Spleen (tissue), 11 donors: ENCODE measurements around the gene SELP. TPM values are rescaled to one million over a fixed set of nuclear protein-coding genes. Genes with fewer than 3 reads are reported as not detected.

ENCODE experiments used
- DNase-seq: peaks from one replicate; pipeline ENCODE4 v3.0.0-alpha.2; 2020
- H3K27ac ChIP-seq, 8 donors: fragments of 200-600 bp; sonication (generic) in 7 of 8; 1 replicate in 4 of 8; 2 replicates in 4 of 8; pipeline versions ENCODE4 v1.5.0 to v1.8.0; 2016 to 2021; ENCODE audit warnings: inconsistent platforms in 4 of 8, mild to moderate bottlenecking in 4 of 8, moderate library complexity in 1 of 8
- H3K27me3 ChIP-seq, 7 donors: fragments of 200-600 bp; sonication (generic) in 6 of 7; replicated peaks in 1 of 7; 1 replicate in 4 of 7; 2 replicates in 3 of 7; pipeline versions ENCODE4 v1.5.0 to v1.8.0; 2016 to 2021; ENCODE audit warnings: inconsistent platforms in 3 of 7, mild to moderate bottlenecking in 1 of 7
- H3K36me3 ChIP-seq, 6 donors: fragments of 200-600 bp; sonication (generic) in 5 of 6; 1 replicate in 4 of 6; 2 replicates in 2 of 6; pipeline versions ENCODE4 v1.5.0 to v1.8.0; 2016 to 2021; ENCODE audit warnings: inconsistent platforms in 2 of 6
- H3K4me1 ChIP-seq, 6 donors: fragments of 200-600 bp; sonication (generic) in 5 of 6; 1 replicate in 3 of 6; 2 replicates in 3 of 6; pipeline versions ENCODE4 v1.5.0 to v1.8.0; 2016 to 2021; ENCODE audit warnings: inconsistent platforms in 3 of 6
- H3K4me3 ChIP-seq, 8 donors: fragments of 200-600 bp; sonication (generic) in 7 of 8; 1 replicate in 4 of 8; 2 replicates in 4 of 8; pipeline versions ENCODE4 v1.5.0 to v1.8.0; 2016 to 2021; ENCODE audit warnings: inconsistent platforms in 4 of 8, mild to moderate bottlenecking in 4 of 8, moderate library complexity in 2 of 8
- H3K9me3 ChIP-seq, 8 donors: fragments of 200-600 bp; sonication (generic) in 7 of 8; 1 replicate in 4 of 8; 2 replicates in 4 of 8; pipeline versions ENCODE4 v1.5.0 to v1.8.0; 2016 to 2021; ENCODE audit warnings: inconsistent platforms in 4 of 8
- POLR2A ChIP-seq, 3 donors: fragments of 450-650 bp; IDR thresholded peaks; one replicate each; pipeline ENCODE4 v1.5.1; 2017; ENCODE audit warnings: antibody characterized with exemption in 3 of 3, mild to moderate bottlenecking in 1 of 3
- POLR2AphosphoS5 ChIP-seq, 3 donors: sonication (generic); formaldehyde crosslinking; IDR thresholded peaks; one replicate each; pipeline ENCODE4 v1.5.1; 2017; ENCODE audit warnings: antibody characterized with exemption in 3 of 3
- WGBS, 5 donors: extraction: QIAGEN DNeasy Blood & Tissue Kit in 3 of 5; methylation state at CpG; one replicate each; pipeline versions ENCODE4 v1.1.5 to v1.1.7; 2013 to 2018; 5-methylcytosine and 5-hydroxymethylcytosine counted together
- intact Hi-C: fragments of 100-400 bp; cut with DNase I; formaldehyde crosslinking; loops from one replicate; pipeline ENCODE4 v1.15.0; 2023; ENCODE audit warnings: low total_unique reads
- polyA plus RNA-seq, 3 donors: library from polyadenylated mRNA; stranded (reverse); fragments of 200-250 nt; gene quantifications; one replicate each; pipeline ENCODE4 v1.2.1, GENCODE V29; 2013
- total RNA-seq, 7 donors: library from RNA; depleted of rRNA in 3 of 7; stranded (reverse); fragments of >200 nt in 3 of 7; fragmentation: NEBNext Ultra II Directional in 4 of 7; extraction: Animal tissue kit (Norgen Biotek cat#: 25700) in 4 of 7; gene quantifications; one replicate each; pipeline versions ENCODE4 v1.1.0 to v1.2.1, GENCODE V29; 2016 to 2021
- TF ChIP-seq, protein P1 (sequence below), 11 experiments: fragments of 200-600 bp in 7 of 11; fragments of 450-650 bp in 4 of 11; sonication (generic) in 4 of 11; IDR thresholded peaks in 8 of 11; conservative IDR thresholded peaks in 3 of 11; 1 replicate in 7 of 11; 2 replicates in 4 of 11; pipeline versions ENCODE4 v1.4.0 to v1.8.0; 2016 to 2021; ENCODE audit warnings: antibody characterized with exemption in 11 of 11, inconsistent platforms in 4 of 11, mild to moderate bottlenecking in 1 of 11
- donor health status: healthy with polysubstance abuse.
- donor health status: DM: no; HTN: no; CAD: no; lungs with moderate emphysema.
- donor health status: DM: no; HTN: no; CAD: no.
- donor health status: Bipolar disorder and iron deficiency.
- donor health status: healthy.
- donor health status: DM: no; HTN: no; CAD: no.
- donor health status: DM: yes; HTN: yes; CAD: no.

SELP gene
- total and polyA plus RNA-seq, 10 donors, result 0.97 to 7.6 (median 4.1) TPM

- no peaks in the 10 kb centered on the region for H3K27me3 ChIP-seq
- DNase-seq, result no peak
- H3K27ac ChIP-seq, result no peak overlapping the region
- H3K4me3 ChIP-seq, result no peak overlapping the region
- intact Hi-C loops, result no loop called here
- no peaks in the 10 kb centered on the region for H3K4me1 ChIP-seq
- TF ChIP-seq POLR2A (IDR thresholded peaks at IDR 0.05) (no peak), POLR2AphosphoS5 (IDR thresholded peaks at IDR 0.05) (no peak)
- TF ChIP-seq, protein P1, sequence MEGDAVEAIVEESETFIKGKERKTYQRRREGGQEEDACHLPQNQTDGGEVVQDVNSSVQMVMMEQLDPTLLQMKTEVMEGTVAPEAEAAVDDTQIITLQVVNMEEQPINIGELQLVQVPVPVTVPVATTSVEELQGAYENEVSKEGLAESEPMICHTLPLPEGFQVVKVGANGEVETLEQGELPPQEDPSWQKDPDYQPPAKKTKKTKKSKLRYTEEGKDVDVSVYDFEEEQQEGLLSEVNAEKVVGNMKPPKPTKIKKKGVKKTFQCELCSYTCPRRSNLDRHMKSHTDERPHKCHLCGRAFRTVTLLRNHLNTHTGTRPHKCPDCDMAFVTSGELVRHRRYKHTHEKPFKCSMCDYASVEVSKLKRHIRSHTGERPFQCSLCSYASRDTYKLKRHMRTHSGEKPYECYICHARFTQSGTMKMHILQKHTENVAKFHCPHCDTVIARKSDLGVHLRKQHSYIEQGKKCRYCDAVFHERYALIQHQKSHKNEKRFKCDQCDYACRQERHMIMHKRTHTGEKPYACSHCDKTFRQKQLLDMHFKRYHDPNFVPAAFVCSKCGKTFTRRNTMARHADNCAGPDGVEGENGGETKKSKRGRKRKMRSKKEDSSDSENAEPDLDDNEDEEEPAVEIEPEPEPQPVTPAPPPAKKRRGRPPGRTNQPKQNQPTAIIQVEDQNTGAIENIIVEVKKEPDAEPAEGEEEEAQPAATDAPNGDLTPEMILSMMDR (IDR thresholded peaks at IDR 0.05 in 8 of 11, conservative IDR thresholded peaks at IDR 0.05 in 3 of 11), result no peak
- 44 to 82% (median 51%) methylated on average over 1 of the region's 1 CpG for WGBS, 5 donors
- no peaks in the 10 kb centered on the region for H3K36me3 ChIP-seq
- H3K9me3 ChIP-seq, result no peaks in the 10 kb centered on the region
Observed at GRCh38 chr1:169570172-169570574, 59.8 kb downstream of the SELP start.

DNA sequence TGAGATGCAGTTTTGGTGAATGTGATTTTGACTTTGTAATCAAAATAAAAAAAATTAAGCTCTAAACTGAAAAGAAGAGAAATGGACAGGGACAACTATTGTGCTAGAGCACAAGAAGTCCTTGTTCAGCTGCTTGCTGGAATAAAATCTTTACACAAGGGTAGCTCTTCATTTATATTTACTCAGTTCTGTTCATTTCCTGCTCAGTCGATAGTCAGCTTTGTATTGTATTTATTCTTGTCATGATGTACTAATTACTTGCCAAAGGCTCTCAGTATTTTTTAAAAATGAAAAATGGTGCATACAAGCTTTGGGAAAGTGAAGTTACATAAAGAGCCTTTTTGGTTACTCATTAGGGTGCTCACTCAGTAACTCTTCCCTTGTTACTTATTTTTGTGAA lies 61.4 kb downstream of the SELP start:
- intact Hi-C loops, result no loop called here
- H3K27me3 ChIP-seq, result no peaks in the 10 kb centered on the region
- TF ChIP-seq POLR2A (IDR thresholded peaks at IDR 0.05), result no peak
- TF ChIP-seq POLR2AphosphoS5 (IDR thresholded peaks at IDR 0.05), result no peak
- TF ChIP-seq, protein P1 (IDR thresholded peaks at IDR 0.05 in 8 of 11, conservative IDR thresholded peaks at IDR 0.05 in 3 of 11), result no peak
- H3K9me3 ChIP-seq, result peaks cover 0 to 10% (median 1%) of the 10 kb centered on the region in 8 donors
- no peak overlapping the region for H3K27ac ChIP-seq
- DNase-seq, result no peak
- WGBS, 5 donors, result 46 to 82% (median 52%) methylated on average over 1 of the region's 1 CpG
- H3K4me1 ChIP-seq, result no peaks in the 10 kb centered on the region
- no peaks in the 10 kb centered on the region for H3K36me3 ChIP-seq
- no peak overlapping the region for H3K4me3 ChIP-seq

DNA sequence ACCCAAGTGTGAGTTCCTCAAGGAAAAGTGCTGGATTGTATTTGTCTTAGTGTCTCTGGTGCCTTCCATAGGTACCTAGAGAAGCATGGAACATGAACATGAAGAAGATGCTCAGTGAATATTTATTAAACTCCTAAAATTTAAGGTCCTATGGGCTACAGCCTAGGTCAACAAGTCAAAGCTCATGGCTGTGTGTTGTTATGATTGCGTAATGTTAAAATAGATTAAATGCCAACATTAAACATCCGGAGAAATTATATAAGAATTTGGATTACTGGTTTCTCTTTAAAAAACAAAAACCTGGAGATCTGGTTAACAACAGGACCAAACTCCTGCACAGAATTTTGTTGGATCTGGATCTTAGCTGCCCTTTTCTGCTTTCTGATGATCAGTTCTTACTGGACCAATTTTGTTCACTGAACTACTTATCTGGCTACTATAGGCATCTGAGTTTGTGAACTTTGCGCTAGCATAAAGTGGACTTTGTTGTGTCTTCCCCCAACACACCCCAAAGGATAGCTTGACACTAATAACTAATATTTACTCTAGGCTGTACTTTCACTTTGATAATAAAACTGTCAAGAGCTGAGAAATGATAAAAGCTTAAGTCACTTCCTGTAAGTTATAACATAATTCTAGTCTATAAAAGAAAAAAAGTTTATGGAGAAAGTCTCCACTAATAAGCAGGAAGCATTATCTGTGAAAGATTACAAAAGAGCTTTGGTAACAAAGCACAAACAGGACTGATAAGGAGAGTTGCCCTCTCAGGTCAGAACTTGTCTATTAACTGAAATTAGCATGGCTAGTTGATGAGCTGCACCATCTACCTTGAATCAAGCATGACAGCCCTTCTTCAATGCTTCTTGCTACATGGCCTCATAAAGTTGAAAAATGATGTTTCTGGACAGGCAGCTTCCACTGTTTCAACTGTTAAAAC lies 64.3 kb downstream of the SELP start:
- no peak overlapping the region for H3K27ac ChIP-seq
- no peak for DNase-seq
- H3K27me3 ChIP-seq, result no peaks in the 10 kb centered on the region
- H3K36me3 ChIP-seq, result peaks cover 0 to under 1% (median 0%) of the 10 kb centered on the region in 6 donors
- intact Hi-C loops, result no loop called here
- no peak for TF ChIP-seq POLR2AphosphoS5 (IDR thresholded peaks at IDR 0.05)
- no peak for TF ChIP-seq POLR2A (IDR thresholded peaks at IDR 0.05)
- TF ChIP-seq, protein P1 (IDR thresholded peaks at IDR 0.05 in 8 of 11, conservative IDR thresholded peaks at IDR 0.05 in 3 of 11), result no peak
- H3K4me3 ChIP-seq, result no peak overlapping the region
- WGBS, 5 donors, result 87 to 97% (median 94%) methylated on average over 3 of the region's 3 CpGs
- H3K4me1 ChIP-seq, result no peaks in the 10 kb centered on the region
- H3K9me3 ChIP-seq, result peaks cover 0 to 17% (median 3%) of the 10 kb centered on the region in 8 donors

DNA sequence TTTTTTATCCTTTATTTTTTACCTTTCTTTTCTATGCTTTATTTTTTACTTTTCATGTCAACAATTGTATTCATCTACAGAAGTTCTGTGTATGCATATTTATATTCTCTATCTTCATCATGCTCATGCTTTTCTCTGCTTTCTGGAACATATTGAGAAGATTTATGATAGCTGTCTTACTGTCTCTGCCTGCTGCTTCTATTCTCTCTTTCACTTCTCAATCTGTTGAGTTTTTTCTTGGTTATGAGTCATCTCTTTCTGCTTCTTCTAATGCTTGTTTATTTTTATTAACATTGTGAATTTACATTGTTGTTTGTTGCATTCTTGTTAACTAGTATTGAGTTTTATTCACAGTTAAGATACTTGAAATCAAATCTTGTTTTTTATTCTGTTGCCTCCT lies 66.3 kb downstream of the SELP start:
- intact Hi-C loops, result no loop called here
- no peak overlapping the region for H3K27ac ChIP-seq
- peaks cover 0 to 19% (median 0%) of the 10 kb centered on the region in 6 donors for H3K36me3 ChIP-seq
- no peak overlapping the region for H3K4me3 ChIP-seq
- H3K27me3 ChIP-seq, result no peaks in the 10 kb centered on the region
- TF ChIP-seq POLR2A (IDR thresholded peaks at IDR 0.05), result no peak
- no peak for TF ChIP-seq POLR2AphosphoS5 (IDR thresholded peaks at IDR 0.05)
- TF ChIP-seq, protein P1 (IDR thresholded peaks at IDR 0.05 in 8 of 11, conservative IDR thresholded peaks at IDR 0.05 in 3 of 11), result no peak
- no peak for DNase-seq
- peaks cover 0 to 17% (median 3%) of the 10 kb centered on the region in 8 donors for H3K9me3 ChIP-seq
- H3K4me1 ChIP-seq, result no peaks in the 10 kb centered on the region
